ENCODE measurements around the gene LY6G6C. TPM values are rescaled to one million over a fixed set of nuclear protein-coding genes. Genes with fewer than 3 reads are reported as not detected.
A peak's percentile ranks its signal among the peaks of the same experiment; 100 is the strongest.

The LY6G6C gene
- total RNA-seq, 2 experiments from 2014 or later: not detected

GRCh38 chr6:31725502-31726350 lies 4.2 kb upstream of the LY6G6C start:
- Mint-ChIP-seq H3K4me1 (ENCODE audit: low read depth) (peaks cover 42% of the 10 kb centered on the region), H3K27ac (no peak overlapping the region), H3K36me3 (ENCODE audit: low read depth) (peaks cover 19% of the 10 kb centered on the region), H3K4me3 (no peak overlapping the region), H3K27me3 (no peaks in the 10 kb centered on the region), H3K9me3 (no peaks in the 10 kb centered on the region)
- H3K36me3 ChIP-seq (ENCODE audit: insufficient read depth, low read length): peaks cover 5% of the 10 kb centered on the region
- no peak overlapping the region for H3K4me3 ChIP-seq (ENCODE audit: low read length)
- intact Hi-C loops (cut with DNase I, micrococcal nuclease): no loop called here
- ChIA-PET CTCF (interaction anchor here (5.8 kb wide), 1 partner anchor 13 kb away, joined by 41 read pairs; the partner anchor contains the start of gene MSH5), POLR2A (no interaction called here)
- DNase-seq (peak in 1 of 14 experiments; percentile 13), ATAC-seq (ENCODE audit: poor library complexity) (no peak)
- TF ChIP-seq CTCF (IDR thresholded peaks at IDR 0.05): no peak
- peaks cover 52% of the 10 kb centered on the region for H3K4me1 ChIP-seq (ENCODE audit: insufficient read depth, low read length)
- no peaks in the 10 kb centered on the region for H3K9me3 ChIP-seq (ENCODE audit: control insufficient read depth in 1 of 2, insufficient read depth in 1 of 2, low read length in 2 of 2)
- H3K27me3 ChIP-seq (ENCODE audit: control insufficient read depth in 1 of 2, insufficient read depth in 2 of 2, low read length in 2 of 2): no peaks in the 10 kb centered on the region
- H3K27ac ChIP-seq (ENCODE audit: low read depth in 1 of 2, low read length in 2 of 2): no peak overlapping the region

GRCh38 chr6:31723980-31724691 lies 2.6 kb upstream of the LY6G6C start:
- ChIA-PET POLR2A (interaction anchor here (1.4 kb wide), 1 partner anchor 21 kb away, joined by 4 read pairs; the partner anchor contains the start of gene ABHD16A), CTCF (no interaction called here)
- ATAC-seq (ENCODE audit: poor library complexity) (no peak), DNase-seq (no peak)
- Histone ChIP-seq H3K9me3 (ENCODE audit: control insufficient read depth in 1 of 2, insufficient read depth in 1 of 2, low read length in 2 of 2) (no peaks in the 10 kb centered on the region), H3K27me3 (ENCODE audit: control insufficient read depth in 1 of 2, insufficient read depth in 2 of 2, low read length in 2 of 2) (no peaks in the 10 kb centered on the region), H3K4me1 (ENCODE audit: insufficient read depth, low read length) (peaks cover 38% of the 10 kb centered on the region), H3K36me3 (ENCODE audit: insufficient read depth, low read length) (no peaks in the 10 kb centered on the region), H3K4me3 (ENCODE audit: low read length) (no peak overlapping the region), H3K27ac (ENCODE audit: low read depth in 1 of 2, low read length in 2 of 2) (no peak overlapping the region)
- Mint-ChIP-seq H3K4me3 (no peak overlapping the region), H3K27me3 (no peaks in the 10 kb centered on the region), H3K27ac (no peak overlapping the region), H3K9me3 (no peaks in the 10 kb centered on the region), H3K36me3 (ENCODE audit: low read depth) (peaks cover 6% of the 10 kb centered on the region), H3K4me1 (ENCODE audit: low read depth) (peaks cover 29% of the 10 kb centered on the region)
- intact Hi-C loops (cut with DNase I, micrococcal nuclease): no loop called here
- TF ChIP-seq CTCF (IDR thresholded peaks at IDR 0.05): no peak

GRCh38 chr6:31723245-31723979 lies 1.9 kb upstream of the LY6G6C start, which contains the start of gene MPIG6B:
Gene MPIG6B (plus strand): TSS chr6:31723373. CDS start chr6:31723384, 11 bp downstream.
- Histone ChIP-seq H3K4me1 (ENCODE audit: insufficient read depth, low read length) (peaks cover 31% of the 10 kb centered on the region), H3K9me3 (ENCODE audit: control insufficient read depth in 1 of 2, insufficient read depth in 1 of 2, low read length in 2 of 2) (no peaks in the 10 kb centered on the region), H3K27me3 (ENCODE audit: control insufficient read depth in 1 of 2, insufficient read depth in 2 of 2, low read length in 2 of 2) (no peaks in the 10 kb centered on the region), H3K4me3 (ENCODE audit: low read length) (no peak within 1 kb of the TSS), H3K36me3 (ENCODE audit: insufficient read depth, low read length) (no peaks in the 10 kb centered on the region), H3K27ac (ENCODE audit: low read depth in 1 of 2, low read length in 2 of 2) (no peak within 1 kb of the TSS)
- Mint-ChIP-seq H3K4me3 (no peak within 1 kb of the TSS), H3K9me3 (no peaks in the 10 kb centered on the region), H3K27ac (no peak within 1 kb of the TSS), H3K36me3 (ENCODE audit: low read depth) (peaks cover 6% of the 10 kb centered on the region), H3K27me3 (no peaks in the 10 kb centered on the region), H3K4me1 (ENCODE audit: low read depth) (peaks cover 26% of the 10 kb centered on the region)
- ChIA-PET POLR2A (interaction anchor here (1.4 kb wide), 1 partner anchor 20 kb away, joined by 4 read pairs; the partner anchor contains the start of gene ABHD16A), CTCF (no interaction called here)
- intact Hi-C loops (cut with DNase I, micrococcal nuclease): no loop called here
- no peak for TF ChIP-seq CTCF (IDR thresholded peaks at IDR 0.05)
- no peak for ATAC-seq (ENCODE audit: poor library complexity)
- DNase-seq: no peak

Data from CD4-positive, alpha-beta T cell (primary cell).